ENCODE measurements around the gene OSBPL9. TPM values are rescaled to one million over a fixed set of nuclear protein-coding genes. Genes with fewer than 3 reads are reported as not detected.

The OSBPL9 gene
- total and polyA plus RNA-seq, 2 experiments from 2014 or later, result 82.7 to 102 TPM

GRCh38 chr1:51736702-51737101 lies 119.8 kb downstream of the OSBPL9 start (continued):
- no peak for TF ChIP-seq REST (IDR thresholded peaks at IDR 0.05; ENCODE audit: unreplicated experiment)
- TF ChIP-seq ZNF462 (CRISPR knock-in tag; IDR thresholded peaks at IDR 0.05), result no peak
- no peak for TF ChIP-seq EZH2phosphoT487 (IDR thresholded peaks at IDR 0.05; ENCODE audit: unreplicated experiment)

- Histone ChIP-seq H3K36me3 (ENCODE audit: insufficient read depth) (no peaks in the 10 kb centered on the region), H3K79me2 (replicated peaks; ENCODE audit: insufficient read depth) (peaks cover 90% of the 10 kb centered on the region), H3K4me2 (no peak overlapping the region), H2AFZ (no peak overlapping the region), H3F3A (replicated peaks; ENCODE audit: low read depth) (no peaks in the 10 kb centered on the region), H3K27me3 (ENCODE audit: insufficient read depth) (no peaks in the 10 kb centered on the region), H3K9me2 (ENCODE audit: insufficient read depth) (no peaks in the 10 kb centered on the region), H3K4me1 (ENCODE audit: insufficient read depth) (peaks cover 17% of the 10 kb centered on the region), H3K4me3 (no peak overlapping the region), H4K20me1 (replicated peaks; ENCODE audit: insufficient read depth) (peaks cover 6% of the 10 kb centered on the region), H3K27ac (ENCODE audit: low read depth) (no peak overlapping the region)
- Mint-ChIP-seq H3K9me3 (no peaks in the 10 kb centered on the region), H3K4me1 (peaks cover 19% of the 10 kb centered on the region), H3K4me3 (no peak overlapping the region), H3K36me3 (ENCODE audit: low read depth) (no peaks in the 10 kb centered on the region), H3K27ac (no peak overlapping the region), H3K27me3 (ENCODE audit: insufficient read depth, low read depth, poor library complexity) (peaks cover 1% of the 10 kb centered on the region)
- DNase-seq (ENCODE audit: low spot score) (no peak), ATAC-seq (no peak)
- no peak for TF ChIP-seq NANOG (IDR thresholded peaks at IDR 0.05; ENCODE audit: borderline replicate concordance)
- TF ChIP-seq ZNF462 (CRISPR knock-in tag; IDR thresholded peaks at IDR 0.05), result no peak
- TF ChIP-seq CREB1 (CRISPR knock-in tag; IDR thresholded peaks at IDR 0.05; ENCODE audit: low read depth), result no peak
- no peak for TF ChIP-seq POLR2AphosphoS5 (IDR thresholded peaks at IDR 0.05; ENCODE audit: low read depth)
- TF ChIP-seq JUNB (IDR thresholded peaks at IDR 0.05; ENCODE audit: unreplicated experiment), result no peak
These were observed 121.8 kb downstream of the OSBPL9 start for GRCh38 chr1:51738681-51739080.
